ENCODE results near the gene CBLN4. TPM values are rescaled to one million over a fixed set of nuclear protein-coding genes. Genes with fewer than 3 reads are reported as not detected.

The CBLN4 gene
- total RNA-seq, 1 donor from 2014 or later: not detected

GRCh38 chr20:56017560-56017959 is 12.2 kb upstream of the CBLN4 start:
- CTCF ChIA-PET: no interaction called here
- POLR2A ChIA-PET: no interaction called here

DNA sequence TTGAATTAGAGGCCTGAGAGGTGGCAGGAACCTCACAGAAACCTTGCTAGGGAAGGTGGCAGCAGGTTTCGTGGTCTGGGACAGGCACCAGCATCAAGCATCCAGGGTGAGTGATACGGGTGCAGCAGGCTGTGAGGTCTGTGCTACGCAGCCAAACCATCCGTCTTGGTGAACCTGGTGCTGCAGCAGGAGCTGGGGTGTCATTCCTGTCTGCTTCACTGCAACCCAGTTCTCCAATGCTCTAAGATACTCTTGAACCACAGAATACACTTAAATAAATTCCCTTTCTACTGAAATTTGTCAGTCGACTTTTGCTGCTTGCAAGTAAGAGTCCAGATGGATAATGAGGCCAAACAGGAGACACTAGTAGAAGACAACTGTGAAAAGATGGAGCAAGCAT is 9.7 kb upstream of the CBLN4 start:
- ATAC-seq (ENCODE audit: low read depth) (no peak), DNase-seq (no peak)
- CTCF ChIA-PET: no interaction called here
- peaks cover 7% of the 10 kb centered on the region for H3K9me3 Mint-ChIP-seq
- H3K36me3 Mint-ChIP-seq (ENCODE audit: low read depth): no peaks in the 10 kb centered on the region
- no peak overlapping the region for H3K4me3 Mint-ChIP-seq
- POLR2A ChIA-PET: no interaction called here
- intact Hi-C loops (cut with micrococcal nuclease): no loop called here
- H3K27ac Mint-ChIP-seq: no peak overlapping the region
- no peaks in the 10 kb centered on the region for H3K4me1 Mint-ChIP-seq
- TF ChIP-seq, protein P1, sequence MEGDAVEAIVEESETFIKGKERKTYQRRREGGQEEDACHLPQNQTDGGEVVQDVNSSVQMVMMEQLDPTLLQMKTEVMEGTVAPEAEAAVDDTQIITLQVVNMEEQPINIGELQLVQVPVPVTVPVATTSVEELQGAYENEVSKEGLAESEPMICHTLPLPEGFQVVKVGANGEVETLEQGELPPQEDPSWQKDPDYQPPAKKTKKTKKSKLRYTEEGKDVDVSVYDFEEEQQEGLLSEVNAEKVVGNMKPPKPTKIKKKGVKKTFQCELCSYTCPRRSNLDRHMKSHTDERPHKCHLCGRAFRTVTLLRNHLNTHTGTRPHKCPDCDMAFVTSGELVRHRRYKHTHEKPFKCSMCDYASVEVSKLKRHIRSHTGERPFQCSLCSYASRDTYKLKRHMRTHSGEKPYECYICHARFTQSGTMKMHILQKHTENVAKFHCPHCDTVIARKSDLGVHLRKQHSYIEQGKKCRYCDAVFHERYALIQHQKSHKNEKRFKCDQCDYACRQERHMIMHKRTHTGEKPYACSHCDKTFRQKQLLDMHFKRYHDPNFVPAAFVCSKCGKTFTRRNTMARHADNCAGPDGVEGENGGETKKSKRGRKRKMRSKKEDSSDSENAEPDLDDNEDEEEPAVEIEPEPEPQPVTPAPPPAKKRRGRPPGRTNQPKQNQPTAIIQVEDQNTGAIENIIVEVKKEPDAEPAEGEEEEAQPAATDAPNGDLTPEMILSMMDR (IDR thresholded peaks at IDR 0.05): no peak
- no peaks in the 10 kb centered on the region for H3K27me3 Mint-ChIP-seq

More at GRCh38 chr20:56017560-56017959, 12.2 kb upstream of the CBLN4 start:
- no peak overlapping the region for H3K27ac Mint-ChIP-seq
- H3K36me3 Mint-ChIP-seq (ENCODE audit: low read depth): no peaks in the 10 kb centered on the region
- TF ChIP-seq, protein P1 (IDR thresholded peaks at IDR 0.05): no peak
- no peak overlapping the region for H3K4me3 Mint-ChIP-seq
- ATAC-seq (ENCODE audit: low read depth) (no peak), DNase-seq (no peak)
- intact Hi-C loops (cut with micrococcal nuclease): no loop called here
- H3K9me3 Mint-ChIP-seq: peaks cover 4% of the 10 kb centered on the region
- no peaks in the 10 kb centered on the region for H3K27me3 Mint-ChIP-seq
- H3K4me1 Mint-ChIP-seq: no peaks in the 10 kb centered on the region

- no peaks in the 10 kb centered on the region for H3K36me3 Mint-ChIP-seq (ENCODE audit: low read depth)
- DNase-seq: no peak
- no peak overlapping the region for H3K27ac Mint-ChIP-seq
- no peak overlapping the region for H3K4me3 Mint-ChIP-seq
- TF ChIP-seq, protein P1 (IDR thresholded peaks at IDR 0.05): no peak
- ATAC-seq (ENCODE audit: low read depth): no peak
- ChIA-PET CTCF (no interaction called here), POLR2A (no interaction called here)
- peaks cover 7% of the 10 kb centered on the region for H3K9me3 Mint-ChIP-seq
- intact Hi-C loops (cut with micrococcal nuclease): no loop called here
- no peaks in the 10 kb centered on the region for H3K27me3 Mint-ChIP-seq
- no peaks in the 10 kb centered on the region for H3K4me1 Mint-ChIP-seq
These were observed 8.8 kb upstream of the CBLN4 start for GRCh38 chr20:56014151-56014550.

DNA sequence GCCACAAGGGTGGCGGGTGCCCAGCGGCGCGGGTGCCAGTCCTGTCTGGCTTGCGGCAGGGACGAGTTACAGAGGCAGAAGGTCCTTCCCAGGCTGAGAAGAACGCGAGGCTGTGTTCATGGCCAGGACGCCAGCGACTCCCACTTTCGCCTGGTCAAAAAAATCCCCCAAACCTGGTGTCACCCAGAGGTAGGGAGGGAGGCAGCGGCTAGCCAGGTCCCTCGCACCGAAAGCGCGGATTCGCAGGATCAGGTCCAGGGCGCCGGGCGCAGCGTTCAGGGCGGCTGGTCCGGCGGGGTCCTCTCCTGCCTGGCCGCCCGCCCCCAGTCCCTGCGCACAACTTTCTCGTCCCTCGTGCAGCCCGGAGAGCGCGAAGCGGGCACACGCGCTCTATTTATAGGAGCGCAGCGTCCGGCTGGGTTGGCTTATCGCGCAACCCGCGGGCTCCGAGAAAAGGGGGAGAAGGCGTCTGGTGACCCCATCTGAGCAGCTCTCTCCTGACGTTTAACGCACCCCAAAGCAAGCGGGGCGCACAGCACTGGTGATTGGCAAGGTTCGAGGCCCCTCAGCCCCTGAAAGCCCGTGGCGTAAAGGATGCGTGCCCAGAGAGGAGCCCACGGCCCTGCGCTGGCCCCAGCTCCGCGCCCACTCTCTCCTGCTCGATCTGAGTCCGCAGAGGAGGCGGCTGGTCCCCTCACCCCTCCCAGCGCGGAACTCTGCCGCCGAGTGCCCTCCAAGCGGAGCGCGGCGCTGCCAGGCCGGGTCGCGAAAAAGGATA is 519 bp downstream of the CBLN4 start:
- no peak for DNase-seq
- ChIA-PET CTCF (no interaction called here), POLR2A (no interaction called here)
- Mint-ChIP-seq H3K27ac (no peak overlapping the region), H3K36me3 (ENCODE audit: low read depth) (no peaks in the 10 kb centered on the region), H3K4me1 (no peaks in the 10 kb centered on the region), H3K27me3 (peaks cover 13% of the 10 kb centered on the region), H3K4me3 (no peak overlapping the region), H3K9me3 (peaks cover 2% of the 10 kb centered on the region)
- intact Hi-C loops (cut with micrococcal nuclease): no loop called here
- ATAC-seq (ENCODE audit: low read depth): no peak
- TF ChIP-seq, protein P1 (IDR thresholded peaks at IDR 0.05): no peak

DNA sequence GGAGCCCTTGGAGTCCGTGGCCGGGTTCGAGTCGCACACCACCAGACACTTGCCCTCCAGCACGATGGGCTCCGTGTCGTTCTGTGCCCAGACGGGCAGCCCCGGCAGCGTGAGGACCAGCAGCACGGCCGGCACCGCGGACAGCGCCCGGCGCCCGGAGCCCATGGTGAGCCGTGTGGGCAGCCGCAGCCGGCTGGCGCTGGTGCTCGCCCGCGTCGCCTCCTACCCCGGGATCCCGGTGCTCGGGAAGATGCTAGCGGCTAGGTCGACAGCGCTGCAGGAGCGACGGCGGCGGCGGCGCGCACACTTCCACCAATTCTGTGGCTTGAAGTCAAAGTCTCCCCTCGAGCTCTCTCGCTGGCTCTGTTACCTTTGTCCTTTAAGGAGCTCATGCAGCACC is 1.3 kb downstream of the CBLN4 start:
- H3K36me3 Mint-ChIP-seq (ENCODE audit: low read depth): no peaks in the 10 kb centered on the region
- no peak for DNase-seq
- ChIA-PET CTCF (no interaction called here), POLR2A (no interaction called here)
- no peak overlapping the region for H3K4me3 Mint-ChIP-seq
- no peak for ATAC-seq (ENCODE audit: low read depth)
- TF ChIP-seq, protein P1 (IDR thresholded peaks at IDR 0.05): no peak
- intact Hi-C loops (cut with micrococcal nuclease): no loop called here
- H3K27me3 Mint-ChIP-seq: peaks cover 13% of the 10 kb centered on the region
- no peaks in the 10 kb centered on the region for H3K4me1 Mint-ChIP-seq
- peaks cover 2% of the 10 kb centered on the region for H3K9me3 Mint-ChIP-seq
- no peak overlapping the region for H3K27ac Mint-ChIP-seq

All from activated B cell treated with CpG ODN at 0.5 μM for 24 hours (primary cell).